Stomach (tissue), 4 donors: ENCODE results near the gene FLVCR1.

Source experiments
- POLR2A ChIP-seq, 4 donors: fragments of 450-650 bp; IDR thresholded peaks; one replicate each; pipeline ENCODE4 v1.6.1; 2016; ENCODE audit warnings: antibody characterized with exemption in 4 of 4, control low read depth in 2 of 4, mild to moderate bottlenecking in 1 of 4, moderate library complexity in 1 of 4
- TF ChIP-seq, protein P1 (sequence below), 7 experiments: fragments of 450-650 bp in 4 of 7; fragments of 200-600 bp in 3 of 7; sonication (generic) in 3 of 7; IDR thresholded peaks; one replicate each; pipeline ENCODE4 v1.5.1; 2016 to 2019; ENCODE audit warnings: antibody characterized with exemption in 7 of 7, control low read depth in 2 of 7, mild to moderate bottlenecking in 1 of 7

DNA sequence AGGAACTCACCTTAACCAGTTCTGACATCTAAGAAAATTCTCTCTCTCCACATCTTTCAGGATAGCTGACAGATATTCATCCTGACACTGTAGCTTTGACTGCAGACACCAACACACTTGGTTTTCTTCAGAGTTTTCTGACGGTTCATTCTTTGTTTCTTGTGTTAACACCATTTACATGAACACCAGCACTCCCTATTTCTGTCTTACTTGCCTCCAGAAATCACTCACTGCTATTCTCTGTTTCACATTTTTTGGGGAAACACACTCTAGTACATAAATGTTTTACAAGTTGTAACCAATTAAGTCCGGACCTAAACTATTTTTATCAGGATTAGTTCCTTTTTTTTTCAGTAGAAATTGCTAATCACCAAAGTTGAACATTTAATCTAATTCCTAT lies 15.4 kb downstream of the FLVCR1 start:
- TF ChIP-seq POLR2A (IDR thresholded peaks at IDR 0.05), result no peak
- TF ChIP-seq, protein P1, sequence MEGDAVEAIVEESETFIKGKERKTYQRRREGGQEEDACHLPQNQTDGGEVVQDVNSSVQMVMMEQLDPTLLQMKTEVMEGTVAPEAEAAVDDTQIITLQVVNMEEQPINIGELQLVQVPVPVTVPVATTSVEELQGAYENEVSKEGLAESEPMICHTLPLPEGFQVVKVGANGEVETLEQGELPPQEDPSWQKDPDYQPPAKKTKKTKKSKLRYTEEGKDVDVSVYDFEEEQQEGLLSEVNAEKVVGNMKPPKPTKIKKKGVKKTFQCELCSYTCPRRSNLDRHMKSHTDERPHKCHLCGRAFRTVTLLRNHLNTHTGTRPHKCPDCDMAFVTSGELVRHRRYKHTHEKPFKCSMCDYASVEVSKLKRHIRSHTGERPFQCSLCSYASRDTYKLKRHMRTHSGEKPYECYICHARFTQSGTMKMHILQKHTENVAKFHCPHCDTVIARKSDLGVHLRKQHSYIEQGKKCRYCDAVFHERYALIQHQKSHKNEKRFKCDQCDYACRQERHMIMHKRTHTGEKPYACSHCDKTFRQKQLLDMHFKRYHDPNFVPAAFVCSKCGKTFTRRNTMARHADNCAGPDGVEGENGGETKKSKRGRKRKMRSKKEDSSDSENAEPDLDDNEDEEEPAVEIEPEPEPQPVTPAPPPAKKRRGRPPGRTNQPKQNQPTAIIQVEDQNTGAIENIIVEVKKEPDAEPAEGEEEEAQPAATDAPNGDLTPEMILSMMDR (IDR thresholded peaks at IDR 0.05), result no peak
